GM21447 (cell line): Measurements from ENCODE around the gene DHX38.

Experiments used
- ATAC-seq: cut with Tn5 transposase; IDR thresholded peaks from one replicate; pipeline ENCODE4 v1.9.1; 2021; ENCODE audit not compliant: unreplicated experiment

Gene DHX38

DNA sequence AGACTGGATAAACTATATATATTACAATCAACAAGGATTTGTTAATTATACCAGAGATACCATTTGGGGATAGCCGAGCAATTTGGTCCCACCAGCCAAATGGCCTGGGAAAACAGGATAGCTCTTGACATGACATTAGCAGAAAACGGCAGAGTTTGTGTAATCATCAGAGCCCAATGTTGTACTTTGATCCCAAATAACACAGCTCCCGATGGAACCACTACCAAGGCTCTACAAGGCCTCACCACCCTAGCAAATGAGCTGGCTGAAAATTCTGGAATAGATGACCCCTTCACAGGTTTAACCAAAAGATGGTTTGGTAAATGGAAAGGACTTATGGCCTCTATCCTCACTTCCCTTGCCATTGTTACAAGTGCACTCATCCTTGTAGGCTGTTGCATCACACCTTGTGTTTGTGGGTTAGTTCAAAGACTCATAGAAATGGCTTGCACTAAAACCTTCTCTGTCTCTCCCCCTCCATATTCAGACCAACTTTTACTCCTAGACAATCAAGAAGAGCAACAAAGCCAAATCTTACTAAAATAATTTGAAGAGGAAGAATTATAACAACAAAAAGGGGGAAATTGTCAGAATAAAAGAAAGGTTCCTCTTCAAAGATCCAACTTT lies 9.8 kb upstream of the DHX38 start:
- ATAC-seq, result no peak

DNA sequence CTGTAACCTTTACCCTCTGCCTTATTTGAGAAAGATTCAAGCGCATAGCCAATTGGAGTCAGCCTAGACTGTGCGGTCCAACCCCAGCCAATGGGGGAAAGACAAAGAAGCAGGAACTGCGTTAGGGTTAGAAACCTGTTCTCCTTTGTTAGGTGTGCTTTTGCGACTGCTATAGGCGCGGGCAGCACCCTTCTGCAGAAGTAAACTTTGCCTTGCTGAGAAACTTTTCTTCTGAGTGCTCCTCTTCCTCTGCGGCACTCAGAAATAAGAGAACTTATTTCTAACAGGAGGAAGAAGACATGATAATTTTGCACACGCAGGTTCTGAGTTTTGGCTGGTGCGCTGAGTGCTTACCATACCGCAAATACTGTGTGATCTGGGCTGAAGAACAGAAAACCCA lies 9.2 kb upstream of the DHX38 start:
- ATAC-seq, result no peak

DNA sequence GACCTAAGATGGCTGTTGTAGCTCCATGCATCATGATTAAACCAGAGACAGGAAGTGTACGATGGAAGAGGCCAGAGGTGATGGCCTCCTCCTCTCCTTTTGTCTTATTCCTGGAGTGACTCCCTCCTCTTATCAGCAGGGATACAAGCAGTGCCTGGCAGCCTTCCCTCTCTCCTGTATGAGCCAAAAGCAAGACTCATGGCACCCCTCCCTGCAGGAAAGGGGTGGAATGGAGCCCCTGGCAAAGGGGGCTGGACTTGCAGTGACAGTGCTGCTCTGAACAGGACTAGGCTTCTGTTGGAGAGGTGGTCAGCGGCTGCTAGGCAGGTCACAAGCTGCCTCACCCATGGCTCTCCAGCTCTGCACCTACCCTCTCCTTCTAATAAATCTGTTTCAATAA lies 8.6 kb upstream of the DHX38 start:
- ATAC-seq, result no peak

DNA sequence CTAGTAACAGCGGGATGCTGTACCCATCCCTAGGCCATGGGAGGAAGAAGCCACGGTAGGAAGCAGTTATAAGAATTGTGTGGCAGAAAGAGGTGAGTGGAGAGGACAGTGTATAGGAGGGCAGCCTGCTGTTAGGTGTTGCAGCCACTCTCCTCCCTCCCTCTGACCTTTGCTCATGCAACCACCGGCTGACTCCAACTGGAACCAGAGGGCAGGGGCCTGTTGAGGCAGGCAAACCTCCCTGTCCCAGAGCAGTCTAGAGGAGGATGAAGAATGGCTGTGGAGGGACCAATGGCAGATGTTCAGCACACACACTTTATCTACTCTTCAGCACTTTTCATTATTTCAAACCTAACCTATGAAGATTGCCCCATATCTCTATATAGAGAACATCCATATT lies 2.4 kb upstream of the DHX38 start:
- no peak for ATAC-seq

DNA sequence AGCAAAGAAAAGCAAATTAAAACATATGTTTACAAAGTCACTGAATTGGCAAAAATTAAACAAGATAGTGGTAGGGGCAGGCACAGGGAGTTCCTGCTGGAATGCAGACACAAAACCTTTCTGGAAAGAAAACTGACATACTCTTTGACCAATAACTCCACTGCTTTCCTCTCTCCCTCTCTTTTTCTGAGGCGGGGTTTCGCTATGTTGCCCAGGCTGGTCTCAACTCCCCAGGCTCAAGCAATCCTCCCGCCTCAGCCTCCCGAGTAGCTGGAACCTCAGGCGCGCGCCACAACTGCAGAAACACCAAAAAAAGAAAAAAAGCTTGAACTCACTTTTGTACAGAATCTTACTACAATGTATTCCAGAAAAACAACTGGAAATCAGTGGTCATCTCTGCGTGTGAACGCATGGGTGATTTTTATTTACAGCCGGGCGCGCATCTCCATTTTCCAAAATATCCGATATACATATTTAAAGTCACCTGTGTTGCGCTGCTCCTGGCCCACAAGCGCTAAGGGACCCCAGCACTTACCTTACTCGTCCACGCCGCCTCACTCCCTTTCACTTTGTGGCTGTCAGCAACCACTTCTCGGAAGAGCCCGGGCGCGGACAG lies 707 bp upstream of the DHX38 start:
- ATAC-seq, result no peak

DNA sequence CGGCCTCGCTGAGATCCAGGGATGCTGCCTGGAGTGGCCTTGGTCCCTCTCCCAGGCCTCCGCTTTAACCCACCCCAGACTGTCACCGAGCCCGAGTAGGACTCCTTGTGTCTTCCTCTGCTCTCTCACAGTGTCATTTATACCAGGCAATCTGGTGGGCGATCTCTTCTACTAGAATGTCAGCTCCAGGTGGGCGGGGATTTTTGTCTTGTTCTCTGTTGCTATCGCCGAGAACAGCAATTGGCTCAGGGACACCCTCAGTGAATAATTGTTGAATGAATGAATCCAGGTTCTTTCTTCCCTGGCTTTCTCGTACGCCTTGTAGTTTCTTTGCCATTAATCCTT lies 591 bp downstream of the DHX38 start:
- no peak for ATAC-seq

DNA sequence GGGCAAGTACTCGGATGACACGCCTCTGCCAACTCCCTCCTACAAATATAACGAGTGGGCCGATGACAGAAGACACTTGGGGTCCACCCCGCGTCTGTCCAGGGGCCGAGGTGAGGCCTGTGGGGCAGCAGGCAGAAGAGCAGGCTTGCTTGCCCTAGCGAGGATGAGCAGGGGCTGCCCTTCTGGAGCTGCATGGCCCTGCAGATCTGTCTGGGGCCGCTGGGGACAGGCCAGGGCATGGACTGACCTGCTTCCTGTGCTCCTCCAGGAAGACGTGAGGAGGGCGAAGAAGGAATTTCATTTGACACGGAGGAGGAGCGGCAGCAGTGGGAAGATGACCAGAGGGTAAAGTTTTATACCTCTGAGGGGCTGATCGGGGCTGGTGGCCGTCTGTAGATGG lies 5.3 kb downstream of the DHX38 start:
- no peak for ATAC-seq

DNA sequence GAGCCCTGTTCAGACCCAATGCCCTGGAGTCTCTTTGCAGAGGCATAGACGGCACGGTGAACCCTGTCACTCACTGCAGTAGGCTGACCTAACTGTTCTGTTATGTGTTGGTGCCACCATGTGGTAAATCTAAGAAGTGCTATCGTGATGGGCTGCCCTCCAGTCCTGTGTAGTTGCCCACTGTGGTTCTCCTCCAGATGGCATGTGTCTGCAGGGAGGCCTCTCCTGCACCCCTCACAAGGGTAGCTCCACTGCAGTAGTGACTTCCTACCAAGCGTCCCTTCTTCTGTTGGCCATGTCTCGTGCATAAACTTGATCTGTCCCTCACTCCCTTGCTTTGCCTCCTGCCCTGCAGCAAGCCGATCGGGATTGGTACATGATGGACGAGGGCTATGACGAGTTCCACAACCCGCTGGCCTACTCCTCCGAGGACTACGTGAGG lies 5.8 kb downstream of the DHX38 start:
- peak; percentile 73 for ATAC-seq

DNA sequence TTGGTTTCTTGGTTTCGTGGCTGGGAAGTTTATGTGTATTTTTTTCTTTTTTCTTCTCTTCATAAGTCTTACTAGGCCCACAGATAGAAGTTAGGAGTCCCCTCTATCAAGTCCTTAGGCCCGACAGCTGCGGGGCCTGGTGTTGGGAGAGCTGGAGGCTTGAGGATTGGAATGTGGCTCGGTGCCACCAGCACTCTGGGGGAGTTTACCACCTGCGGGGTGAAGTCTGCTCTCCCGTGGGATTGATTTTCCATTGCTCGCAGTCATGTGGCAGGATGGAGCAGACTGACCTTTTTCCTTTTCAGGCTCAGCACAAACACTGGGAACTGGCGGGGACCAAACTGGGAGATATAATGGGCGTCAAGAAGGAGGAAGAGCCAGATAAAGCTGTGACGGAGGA lies 7.5 kb downstream of the DHX38 start:
- no peak for ATAC-seq

DNA sequence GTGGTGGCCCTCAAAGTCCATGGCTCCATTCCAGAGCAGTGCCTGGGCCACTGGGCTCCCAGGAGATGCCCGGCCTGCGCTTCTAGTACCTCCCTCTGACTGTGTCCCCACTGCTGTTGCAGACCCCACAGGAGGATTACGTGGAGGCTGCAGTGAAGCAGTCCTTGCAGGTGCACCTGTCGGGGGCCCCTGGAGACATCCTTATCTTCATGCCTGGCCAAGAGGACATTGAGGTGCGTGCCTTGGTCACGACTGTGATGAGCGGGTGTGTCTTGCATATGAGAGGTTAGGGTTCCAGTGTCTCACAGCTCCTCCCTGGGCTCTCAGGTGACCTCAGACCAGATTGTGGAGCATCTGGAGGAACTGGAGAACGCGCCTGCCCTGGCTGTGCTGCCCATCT lies 11.3 kb downstream of the DHX38 start:
- no peak for ATAC-seq

DNA sequence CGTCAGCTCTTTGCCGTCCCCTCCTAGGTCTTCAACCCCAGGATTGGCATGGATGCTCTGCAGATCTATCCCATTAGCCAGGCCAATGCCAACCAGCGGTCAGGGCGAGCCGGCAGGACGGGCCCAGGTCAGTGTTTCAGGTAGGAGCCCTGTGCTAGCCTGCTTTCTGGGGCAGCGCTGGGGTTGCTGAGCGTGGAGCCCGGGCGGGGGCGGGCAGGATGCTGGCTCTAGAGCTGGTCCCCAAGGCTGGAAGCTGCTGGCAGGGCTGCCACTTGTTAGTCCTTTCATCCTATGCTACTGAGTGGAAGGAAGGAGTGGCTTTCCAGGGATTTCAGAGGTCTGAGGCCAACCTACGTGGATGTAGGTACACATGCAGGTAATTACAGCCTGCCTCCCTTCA lies 12.3 kb downstream of the DHX38 start:
- ATAC-seq, result no peak

DNA sequence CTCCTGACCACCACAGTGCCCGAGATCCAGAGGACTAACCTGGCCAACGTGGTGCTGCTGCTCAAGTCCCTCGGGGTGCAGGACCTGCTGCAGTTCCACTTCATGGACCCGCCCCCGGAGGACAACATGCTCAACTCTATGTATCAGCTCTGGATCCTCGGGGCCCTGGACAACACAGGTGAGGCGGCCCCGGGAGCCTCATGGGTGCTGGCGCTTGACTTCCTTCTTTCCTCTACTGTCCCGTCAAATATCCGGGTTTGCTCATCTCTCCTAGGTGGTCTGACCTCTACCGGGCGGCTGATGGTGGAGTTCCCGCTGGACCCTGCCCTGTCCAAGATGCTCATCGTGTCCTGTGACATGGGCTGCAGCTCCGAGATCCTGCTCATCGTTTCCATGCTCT lies 13.7 kb downstream of the DHX38 start:
- no peak for ATAC-seq

DNA sequence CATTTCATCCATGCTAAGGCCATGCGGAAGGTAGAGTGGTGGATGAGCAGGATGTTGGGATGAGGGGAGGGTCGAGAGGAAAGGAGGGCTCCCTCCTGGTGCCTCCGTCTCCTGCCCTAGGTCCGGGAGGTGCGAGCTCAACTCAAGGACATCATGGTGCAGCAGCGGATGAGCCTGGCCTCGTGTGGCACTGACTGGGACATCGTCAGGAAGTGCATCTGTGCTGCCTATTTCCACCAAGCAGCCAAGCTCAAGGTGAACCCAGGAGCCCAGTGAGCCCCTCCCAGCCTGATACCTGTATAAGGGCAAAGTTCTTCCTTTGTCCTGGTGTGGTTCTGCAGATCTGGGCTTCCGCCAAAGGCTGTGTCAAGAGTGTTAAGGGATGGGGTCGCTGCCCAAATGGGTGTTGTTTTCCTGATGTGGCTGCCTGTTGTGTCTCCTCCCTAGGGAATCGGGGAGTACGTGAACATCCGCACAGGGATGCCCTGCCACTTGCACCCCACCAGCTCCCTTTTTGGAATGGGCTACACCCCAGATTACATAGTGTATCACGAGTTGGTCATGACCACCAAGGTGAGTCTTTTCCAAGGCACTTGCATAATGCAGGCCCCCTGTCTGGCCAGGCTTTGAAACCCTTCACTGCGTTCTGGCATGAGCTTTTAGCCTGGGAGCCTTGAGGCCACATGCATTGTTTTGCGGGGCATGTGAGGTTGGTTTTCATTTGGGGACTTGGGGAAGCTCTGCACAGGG lies 14.9 kb downstream of the DHX38 start:
- ATAC-seq, result no peak

DNA sequence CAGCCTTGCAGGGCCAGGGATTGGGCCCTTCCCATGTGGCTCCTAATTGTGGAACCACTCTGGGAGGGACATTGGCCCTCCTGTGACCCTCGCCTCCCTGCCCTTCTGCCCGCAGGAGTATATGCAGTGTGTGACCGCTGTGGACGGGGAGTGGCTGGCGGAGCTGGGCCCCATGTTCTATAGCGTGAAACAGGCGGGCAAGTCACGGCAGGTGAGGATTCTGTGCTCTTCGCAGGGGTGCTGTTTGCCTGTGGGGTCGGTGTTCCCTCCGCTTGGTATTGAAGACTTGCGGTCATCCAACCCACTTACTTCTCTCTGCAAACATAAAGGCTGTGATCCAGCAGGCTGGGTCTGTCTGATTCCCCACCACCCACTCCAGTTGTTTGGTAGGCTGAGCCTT lies 15.7 kb downstream of the DHX38 start:
- ATAC-seq, result no peak

DNA sequence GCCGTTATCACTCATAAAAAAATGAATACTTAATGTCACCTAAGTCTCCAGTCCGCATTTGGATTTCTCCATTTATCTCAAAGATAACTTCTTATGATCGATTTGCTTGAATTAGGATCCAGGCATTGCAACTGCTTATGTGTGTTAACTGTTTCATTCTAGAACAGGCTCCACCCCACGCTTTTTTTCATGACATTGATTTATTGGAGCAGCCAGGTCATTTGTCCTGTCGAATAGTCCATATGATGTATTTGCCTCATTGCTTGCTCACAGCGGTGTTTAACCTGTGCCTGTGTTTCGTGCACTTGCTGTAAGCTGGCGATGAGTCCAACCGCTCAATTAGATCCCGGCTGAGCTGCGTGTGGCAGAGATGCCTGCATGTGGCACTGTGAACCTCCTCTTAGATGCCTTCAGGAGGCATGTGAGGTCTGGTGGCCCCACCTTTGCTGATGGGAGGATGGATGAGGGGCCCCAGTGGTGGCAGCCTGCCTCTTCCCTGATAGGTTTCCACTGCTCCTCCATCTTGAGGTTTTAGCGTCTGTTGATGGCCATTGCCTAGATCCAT lies 16.4 kb downstream of the DHX38 start:
- ATAC-seq, result no peak

DNA sequence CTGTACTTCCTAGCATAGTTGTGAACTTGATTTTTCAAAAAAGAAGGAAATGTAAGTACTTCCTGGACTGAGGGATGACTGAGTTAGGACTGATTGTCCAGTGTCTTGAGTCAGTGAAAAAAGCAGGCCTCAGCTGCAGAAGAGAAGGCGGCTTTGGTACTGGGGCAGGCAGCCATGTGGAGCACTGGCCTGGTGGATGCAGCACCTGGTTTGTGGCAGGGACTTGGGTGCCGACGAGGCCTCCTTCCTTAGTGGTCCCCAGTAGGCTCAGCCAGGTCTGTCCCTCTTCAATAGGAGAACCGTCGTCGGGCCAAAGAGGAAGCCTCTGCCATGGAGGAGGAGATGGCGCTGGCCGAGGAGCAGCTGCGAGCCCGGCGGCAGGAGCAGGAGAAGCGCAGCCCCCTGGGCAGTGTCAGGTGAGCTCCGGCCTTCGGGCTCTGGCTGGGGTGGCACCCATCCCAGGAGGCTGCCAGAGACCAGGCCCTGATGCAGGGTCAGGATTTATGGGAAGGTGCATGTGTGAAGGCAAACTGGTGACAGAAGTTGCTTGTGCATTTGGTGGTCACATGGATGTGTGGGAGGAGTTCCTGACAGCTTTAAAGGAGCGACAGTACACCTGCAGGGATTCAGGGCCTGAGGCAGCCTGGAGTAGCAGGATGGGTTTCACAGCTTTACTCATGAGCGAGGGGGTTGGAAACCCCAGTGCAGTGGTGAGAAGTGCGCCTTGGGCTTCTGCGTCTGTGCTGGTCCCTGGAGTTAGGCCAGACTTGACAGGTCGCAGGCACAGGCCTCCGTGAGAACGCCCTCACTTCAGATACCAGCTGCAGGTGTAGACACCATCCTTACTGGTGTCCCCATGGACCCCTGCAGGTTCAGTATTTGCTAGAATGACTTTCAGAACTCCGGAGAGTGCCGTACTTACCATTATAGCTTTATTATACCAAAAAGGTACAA lies 17.3 kb downstream of the DHX38 start:
- ATAC-seq, result no peak

DNA sequence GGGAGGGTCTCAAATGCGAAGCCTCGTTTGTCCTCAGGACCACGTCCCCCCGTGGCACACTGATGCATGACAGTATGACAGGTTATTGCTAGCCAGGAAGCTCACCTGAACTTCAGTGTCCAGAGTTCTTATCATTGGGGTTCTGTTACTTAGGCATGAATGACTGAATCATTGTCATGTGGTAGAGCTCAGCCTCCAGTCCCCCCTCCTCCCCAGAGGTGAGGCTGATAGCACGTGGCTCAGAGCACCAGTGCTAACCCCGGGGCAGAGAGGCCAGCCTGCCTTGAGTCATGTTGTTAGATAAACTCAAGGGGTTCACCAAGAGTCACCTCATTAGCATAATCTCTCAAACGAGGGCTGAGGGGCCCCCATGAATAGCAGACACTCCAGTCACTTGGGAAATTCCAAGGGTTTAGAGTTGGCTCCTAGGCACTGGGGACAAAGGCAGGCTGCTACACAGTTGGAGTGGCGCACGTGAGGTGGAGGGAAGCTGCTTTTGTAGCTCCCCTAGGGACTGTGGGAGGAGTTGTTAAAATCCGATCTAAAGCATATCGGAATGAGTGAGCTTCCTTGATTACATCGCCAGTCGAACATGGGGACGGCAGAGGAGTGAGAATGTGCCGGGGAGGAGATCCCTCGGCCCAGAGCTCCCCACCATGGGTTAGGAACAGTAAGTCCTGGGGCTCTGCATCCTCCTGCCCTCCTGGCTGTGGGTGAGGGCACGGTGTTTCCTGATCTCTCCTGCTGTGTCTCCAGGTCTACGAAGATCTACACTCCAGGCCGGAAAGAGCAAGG lies 18.2 kb downstream of the DHX38 start:
- no peak for ATAC-seq

DNA sequence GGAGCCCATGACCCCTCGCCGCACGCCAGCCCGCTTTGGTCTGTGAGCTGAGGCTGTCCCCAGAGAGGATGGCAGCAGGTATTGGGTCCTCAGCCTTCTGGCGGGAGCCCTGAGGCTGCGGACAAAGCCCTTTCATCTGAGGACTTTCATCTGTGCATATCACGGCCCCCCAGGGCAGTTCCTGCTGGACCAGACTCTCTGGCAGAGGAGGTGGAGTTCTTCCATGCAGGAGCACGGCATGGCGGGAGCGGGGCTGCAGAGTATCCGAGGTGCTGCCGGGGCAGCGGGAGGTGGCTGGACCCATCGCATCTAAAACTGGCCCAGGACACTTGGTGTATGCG lies 18.8 kb downstream of the DHX38 start:
- no peak for ATAC-seq

DNA sequence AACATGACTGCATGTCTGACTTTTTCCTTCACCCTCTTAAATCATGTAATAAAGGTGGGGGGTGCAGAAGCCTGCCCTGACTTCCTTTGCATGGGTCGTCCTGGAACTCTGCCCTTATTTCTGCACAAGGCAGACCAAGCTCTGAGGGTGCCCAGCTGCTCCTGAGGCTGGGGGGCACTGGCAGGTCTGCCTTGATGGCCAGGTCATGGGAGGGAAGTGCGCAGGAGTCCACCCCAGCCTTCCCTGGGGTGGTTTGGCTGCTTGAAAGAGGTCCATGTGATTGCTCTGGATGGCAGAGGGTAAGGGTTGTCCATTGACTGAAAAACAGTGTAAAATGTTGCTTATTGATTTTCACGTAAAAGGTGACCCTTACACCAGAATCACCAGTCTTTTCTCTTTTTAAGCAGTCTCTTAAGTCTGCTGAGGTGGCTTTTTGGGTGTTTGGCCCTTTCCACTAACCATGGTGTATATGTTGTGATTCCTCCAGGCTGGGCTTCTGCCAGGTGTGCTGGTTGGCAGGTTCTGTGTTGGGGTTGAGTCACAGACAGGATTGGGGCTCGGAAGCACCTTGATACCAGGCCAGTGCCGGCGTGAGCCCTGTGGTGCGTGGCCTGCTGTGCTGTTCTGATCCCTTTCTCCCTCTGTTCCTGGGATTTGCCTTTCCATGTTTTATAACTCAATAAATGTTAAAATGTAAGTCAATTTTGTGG lies 19.4 kb downstream of the DHX38 start:
- ATAC-seq, result no peak

DNA sequence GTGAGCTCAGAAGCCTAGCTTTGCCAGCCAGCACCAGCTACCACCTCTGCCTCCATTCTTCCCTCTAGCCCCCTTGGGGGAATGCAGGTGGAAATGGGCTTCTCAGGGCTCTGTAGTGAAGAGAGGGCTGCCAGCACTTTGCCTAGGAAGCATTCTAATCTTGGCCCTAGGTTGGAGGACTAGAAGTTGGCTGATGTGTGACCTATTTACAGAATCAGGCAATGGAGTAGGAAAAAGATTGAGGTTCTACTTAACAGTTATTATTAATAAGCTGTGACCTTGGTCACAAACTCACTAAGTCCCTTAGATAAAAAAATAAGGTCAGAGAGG lies 19.9 kb downstream of the DHX38 start:
- ATAC-seq, result no peak
